Endothelial cell (in vitro differentiated cells): ENCODE data around the gene RERE. TPM values are rescaled to one million over a fixed set of nuclear protein-coding genes. Genes with fewer than 3 reads are reported as not detected.

ENCODE experiments used
- DNase-seq: peaks from one replicate; pipeline ENCODE4 v3.0.0; 2021; ENCODE audit warnings: low spot score
- H3K27ac Mint-ChIP-seq: one replicate; pipeline ENCODE4 v1.8.0; 2021; ENCODE audit warnings: mixed read lengths, inconsistent platforms; ENCODE audit not compliant: unreplicated experiment
- H3K27me3 Mint-ChIP-seq: one replicate; pipeline ENCODE4 v1.8.0; 2021; ENCODE audit warnings: mild to moderate bottlenecking, moderate library complexity, mixed read lengths, inconsistent platforms; ENCODE audit not compliant: unreplicated experiment
- H3K36me3 Mint-ChIP-seq: one replicate; pipeline ENCODE4 v1.8.0; 2021; ENCODE audit warnings: mild to moderate bottlenecking, low read depth, mixed read lengths, inconsistent platforms; ENCODE audit not compliant: unreplicated experiment
- H3K4me1 Mint-ChIP-seq: one replicate; pipeline ENCODE4 v1.8.0; 2021; ENCODE audit warnings: mild to moderate bottlenecking, mixed read lengths, inconsistent platforms; ENCODE audit not compliant: unreplicated experiment
- H3K4me3 Mint-ChIP-seq: one replicate; pipeline ENCODE4 v1.8.0; 2021; ENCODE audit warnings: mild to moderate bottlenecking, mixed read lengths, inconsistent platforms; ENCODE audit not compliant: unreplicated experiment
- H3K9me3 Mint-ChIP-seq: one replicate; pipeline ENCODE4 v1.8.0; 2021; ENCODE audit warnings: mixed read lengths, inconsistent platforms; ENCODE audit not compliant: unreplicated experiment
- CTCF ChIP-seq: fragments of 200-600 bp; sonication (generic); IDR thresholded peaks from one replicate; pipeline ENCODE4 v1.5.0; 2021; ENCODE audit warnings: antibody characterized with exemption; ENCODE audit not compliant: unreplicated experiment
- total RNA-seq: library from RNA; stranded (reverse); fragmentation: NEBNext Ultra II Directional; extraction: Animal tissue kit (Norgen Biotek cat#: 25700); gene quantifications from one replicate; pipeline ENCODE4 v1.2.1, GENCODE V29; 2021; ENCODE audit not compliant: unreplicated experiment

The RERE gene
- total RNA-seq, 1 donor from 2014 or later: 115 TPM

- Mint-ChIP-seq H3K27ac (no peak overlapping the region), H3K4me1 (no peaks in the 10 kb centered on the region), H3K4me3 (no peak overlapping the region)
These were observed 484.0 kb downstream of the RERE start for GRCh38 chr1:8333246-8333987.

GRCh38 chr1:8332806-8333205 lies 484.6 kb downstream of the RERE start:
- no peak overlapping the region for H3K4me3 Mint-ChIP-seq
- TF ChIP-seq CTCF: no peak
- no peaks in the 10 kb centered on the region for H3K4me1 Mint-ChIP-seq
- no peaks in the 10 kb centered on the region for H3K27me3 Mint-ChIP-seq
- no peak for DNase-seq
- H3K36me3 Mint-ChIP-seq: peaks cover 4% of the 10 kb centered on the region
- no peaks in the 10 kb centered on the region for H3K9me3 Mint-ChIP-seq
- H3K27ac Mint-ChIP-seq: no peak overlapping the region

More at GRCh38 chr1:8333246-8333987, 484.0 kb downstream of the RERE start:
- Mint-ChIP-seq H3K9me3 (no peaks in the 10 kb centered on the region), H3K36me3 (peaks cover 4% of the 10 kb centered on the region), H3K27me3 (no peaks in the 10 kb centered on the region)
- DNase-seq: no peak
- no peak for TF ChIP-seq CTCF

- no peak overlapping the region for H3K27ac Mint-ChIP-seq
- DNase-seq: no peak
- no peaks in the 10 kb centered on the region for H3K27me3 Mint-ChIP-seq
- no peaks in the 10 kb centered on the region for H3K36me3 Mint-ChIP-seq
- no peaks in the 10 kb centered on the region for H3K9me3 Mint-ChIP-seq
- H3K4me1 Mint-ChIP-seq: no peaks in the 10 kb centered on the region
- no peak overlapping the region for H3K4me3 Mint-ChIP-seq
- no peak for TF ChIP-seq CTCF
These were observed 486.9 kb downstream of the RERE start for GRCh38 chr1:8330271-8331125.

- DNase-seq: no peak
- Mint-ChIP-seq H3K4me1 (no peaks in the 10 kb centered on the region), H3K27me3 (no peaks in the 10 kb centered on the region), H3K4me3 (no peak overlapping the region), H3K36me3 (no peaks in the 10 kb centered on the region), H3K9me3 (no peaks in the 10 kb centered on the region), H3K27ac (no peak overlapping the region)
- TF ChIP-seq CTCF: no peak
These were observed 487.6 kb downstream of the RERE start for GRCh38 chr1:8329858-8330257.

- H3K27me3 Mint-ChIP-seq: no peaks in the 10 kb centered on the region
- no peak overlapping the region for H3K27ac Mint-ChIP-seq
- no peak for DNase-seq
- no peaks in the 10 kb centered on the region for H3K9me3 Mint-ChIP-seq
- H3K4me1 Mint-ChIP-seq: no peaks in the 10 kb centered on the region
- no peaks in the 10 kb centered on the region for H3K36me3 Mint-ChIP-seq
- no peak for TF ChIP-seq CTCF
- no peak overlapping the region for H3K4me3 Mint-ChIP-seq
These were observed 488.0 kb downstream of the RERE start for GRCh38 chr1:8329439-8329838.
